Measurements from ENCODE around the gene SECISBP2.

The SECISBP2 gene

GRCh38 chr9:89345476-89345875, 27.2 kb downstream of the SECISBP2 start:
- no peak for TF ChIP-seq JUND (IDR thresholded peaks at IDR 0.05; ENCODE audit: low read depth)
- in situ Hi-C loops (cut with HindIII; ENCODE audit: low pct_unique_long_range_greater_than_20kb, low sequenced_read_pairs): no loop called here
- DNase-seq (ENCODE audit: low read depth in 1 of 2, low spot score in 1 of 2): no peak

- in situ Hi-C loops (cut with HindIII; ENCODE audit: low pct_unique_long_range_greater_than_20kb, low sequenced_read_pairs): no loop called here
- DNase-seq (ENCODE audit: low read depth in 1 of 2, low spot score in 1 of 2): no peak
- no peak for TF ChIP-seq JUND (IDR thresholded peaks at IDR 0.05; ENCODE audit: low read depth)
Observed at GRCh38 chr9:89346696-89347095, 28.4 kb downstream of the SECISBP2 start.

- DNase-seq (ENCODE audit: low read depth in 1 of 2, low spot score in 1 of 2): no peak
- TF ChIP-seq JUND (IDR thresholded peaks at IDR 0.05; ENCODE audit: low read depth): no peak
- in situ Hi-C loops (cut with HindIII; ENCODE audit: low pct_unique_long_range_greater_than_20kb, low sequenced_read_pairs): no loop called here
Observed at GRCh38 chr9:89347651-89348050, 29.4 kb downstream of the SECISBP2 start.

GRCh38 chr9:89349607-89350006, 31.3 kb downstream of the SECISBP2 start:
- no peak for TF ChIP-seq JUND (IDR thresholded peaks at IDR 0.05; ENCODE audit: low read depth)
- in situ Hi-C loops (cut with HindIII; ENCODE audit: low pct_unique_long_range_greater_than_20kb, low sequenced_read_pairs): no loop called here
- no peak for DNase-seq (ENCODE audit: low read depth in 1 of 2, low spot score in 1 of 2)

- no peak for TF ChIP-seq JUND (IDR thresholded peaks at IDR 0.05; ENCODE audit: low read depth)
- no peak for DNase-seq (ENCODE audit: low read depth in 1 of 2, low spot score in 1 of 2)
- in situ Hi-C loops (cut with HindIII; ENCODE audit: low pct_unique_long_range_greater_than_20kb, low sequenced_read_pairs): no loop called here
Observed at GRCh38 chr9:89350988-89351557, 32.8 kb downstream of the SECISBP2 start.

- no peak for DNase-seq (ENCODE audit: low read depth in 1 of 2, low spot score in 1 of 2)
- no peak for TF ChIP-seq JUND (IDR thresholded peaks at IDR 0.05; ENCODE audit: low read depth)
- in situ Hi-C loops (cut with HindIII; ENCODE audit: low pct_unique_long_range_greater_than_20kb, low sequenced_read_pairs): no loop called here
Observed at GRCh38 chr9:89351584-89352300, 33.4 kb downstream of the SECISBP2 start.

GRCh38 chr9:89352451-89352850, 34.2 kb downstream of the SECISBP2 start:
- no peak for DNase-seq (ENCODE audit: low read depth in 1 of 2, low spot score in 1 of 2)
- no peak for TF ChIP-seq JUND (IDR thresholded peaks at IDR 0.05; ENCODE audit: low read depth)
- in situ Hi-C loops (cut with HindIII; ENCODE audit: low pct_unique_long_range_greater_than_20kb, low sequenced_read_pairs): no loop called here

GRCh38 chr9:89352874-89353649, 34.8 kb downstream of the SECISBP2 start:
- no peak for TF ChIP-seq JUND (IDR thresholded peaks at IDR 0.05; ENCODE audit: low read depth)
- no peak for DNase-seq (ENCODE audit: low read depth in 1 of 2, low spot score in 1 of 2)
- in situ Hi-C loops (cut with HindIII; ENCODE audit: low pct_unique_long_range_greater_than_20kb, low sequenced_read_pairs): no loop called here

- DNase-seq (ENCODE audit: low read depth in 1 of 2, low spot score in 1 of 2): no peak
- in situ Hi-C loops (cut with HindIII; ENCODE audit: low pct_unique_long_range_greater_than_20kb, low sequenced_read_pairs): no loop called here
- TF ChIP-seq JUND (IDR thresholded peaks at IDR 0.05; ENCODE audit: low read depth): no peak
Observed at GRCh38 chr9:89353989-89354388, 35.7 kb downstream of the SECISBP2 start.

- no peak for DNase-seq (ENCODE audit: low read depth in 1 of 2, low spot score in 1 of 2)
- in situ Hi-C loops (cut with HindIII; ENCODE audit: low pct_unique_long_range_greater_than_20kb, low sequenced_read_pairs): no loop called here
- no peak for TF ChIP-seq JUND (IDR thresholded peaks at IDR 0.05; ENCODE audit: low read depth)
Observed at GRCh38 chr9:89354471-89354870, 36.2 kb downstream of the SECISBP2 start.

- TF ChIP-seq JUND (IDR thresholded peaks at IDR 0.05; ENCODE audit: low read depth): no peak
- in situ Hi-C loops (cut with HindIII; ENCODE audit: low pct_unique_long_range_greater_than_20kb, low sequenced_read_pairs): no loop called here
- DNase-seq (ENCODE audit: low read depth in 1 of 2, low spot score in 1 of 2): no peak
Observed at GRCh38 chr9:89356782-89357181, 38.5 kb downstream of the SECISBP2 start.

- TF ChIP-seq JUND (IDR thresholded peaks at IDR 0.05; ENCODE audit: low read depth): no peak
- no peak for DNase-seq (ENCODE audit: low read depth in 1 of 2, low spot score in 1 of 2)
- in situ Hi-C loops (cut with HindIII; ENCODE audit: low pct_unique_long_range_greater_than_20kb, low sequenced_read_pairs): no loop called here
Observed at GRCh38 chr9:89357331-89358197, 39.3 kb downstream of the SECISBP2 start.

All from T47D (cell line).